Tibial artery (tissue), 4 donors: ENCODE data around the gene COQ4.

Experiments
- DNase-seq, 2 donors: peaks; one replicate each; pipeline ENCODE4 v3.0.0-alpha.2; 2019
- H3K27ac ChIP-seq, 2 donors: fragments of 200-600 bp; sonication (generic) in 1 of 2; 1 replicate in 1 of 2; 2 replicates in 1 of 2; pipeline ENCODE4 v1.5.1; 2018 to 2019; ENCODE audit warnings: mild to moderate bottlenecking in 1 of 2
- H3K27me3 ChIP-seq, 2 donors: fragments of 200-600 bp; sonication (generic) in 1 of 2; one replicate each; pipeline versions ENCODE4 v1.5.1 to v1.6.0; 2016 to 2019
- H3K36me3 ChIP-seq, 3 donors: fragments of 200-600 bp; sonication (generic) in 2 of 3; one replicate each; pipeline ENCODE4 v1.5.1; 2016 to 2019; ENCODE audit warnings: mild to moderate bottlenecking in 2 of 3
- H3K4me1 ChIP-seq, 4 donors: fragments of 200-600 bp; sonication (generic) in 2 of 4; 1 replicate in 3 of 4; 2 replicates in 1 of 4; pipeline ENCODE4 v1.5.1; 2016 to 2019
- H3K4me3 ChIP-seq, 2 donors: fragments of 200-600 bp; sonication (generic) in 1 of 2; 1 replicate in 1 of 2; 2 replicates in 1 of 2; pipeline ENCODE4 v1.5.1; 2018 to 2019; ENCODE audit warnings: mild to moderate bottlenecking in 2 of 2
- H3K9me3 ChIP-seq, 3 donors: fragments of 200-600 bp; sonication (generic) in 1 of 3; one replicate each; pipeline ENCODE4 v1.5.1; 2016 to 2019
- CTCF ChIP-seq, 2 experiments: fragments of 200-600 bp in 1 of 2; fragments of 450-650 bp in 1 of 2; IDR thresholded peaks; one replicate each; pipeline ENCODE4 v1.5.1; 2017 to 2019; ENCODE audit warnings: antibody characterized with exemption in 2 of 2, mild to moderate bottlenecking in 1 of 2, moderate library complexity in 1 of 2
- intact Hi-C: fragments of 100-400 bp; cut with DNase I; formaldehyde crosslinking; loops from one replicate; pipeline ENCODE4 v1.15.0; 2023; ENCODE audit warnings: low total_unique reads

The COQ4 gene

GRCh38 chr9:128296340-128297220 is 26.1 kb upstream of the COQ4 start:
- Histone ChIP-seq H3K9me3 (no peaks in the 10 kb centered on the region), H3K36me3 (no peaks in the 10 kb centered on the region), H3K27ac (no peak overlapping the region), H3K4me3 (no peak overlapping the region), H3K27me3 (no peaks in the 10 kb centered on the region), H3K4me1 (no peaks in the 10 kb centered on the region)
- intact Hi-C loops = no loop called here
- DNase-seq = no peak
- TF ChIP-seq CTCF (IDR thresholded peaks at IDR 0.05) = no peak

- H3K4me1 ChIP-seq = no peaks in the 10 kb centered on the region
- no peaks in the 10 kb centered on the region for H3K9me3 ChIP-seq
- intact Hi-C loops = no loop called here
- H3K36me3 ChIP-seq = no peaks in the 10 kb centered on the region
- no peak overlapping the region for H3K4me3 ChIP-seq
- no peaks in the 10 kb centered on the region for H3K27me3 ChIP-seq
- TF ChIP-seq CTCF (IDR thresholded peaks at IDR 0.05) = no peak
- H3K27ac ChIP-seq = no peak overlapping the region
- no peak for DNase-seq
Observed at GRCh38 chr9:128297221-128297773, 25.3 kb upstream of the COQ4 start.

- Histone ChIP-seq H3K4me1 (no peaks in the 10 kb centered on the region), H3K4me3 (no peak overlapping the region), H3K27ac (no peak overlapping the region), H3K9me3 (no peaks in the 10 kb centered on the region), H3K36me3 (no peaks in the 10 kb centered on the region), H3K27me3 (no peaks in the 10 kb centered on the region)
- TF ChIP-seq CTCF (IDR thresholded peaks at IDR 0.05) = no peak
- no peak for DNase-seq
- intact Hi-C loops = no loop called here
Observed at GRCh38 chr9:128298535-128299482, 23.8 kb upstream of the COQ4 start.

- Histone ChIP-seq H3K27ac (no peak overlapping the region), H3K27me3 (no peaks in the 10 kb centered on the region), H3K9me3 (no peaks in the 10 kb centered on the region), H3K4me3 (no peak overlapping the region), H3K36me3 (peaks cover 4 to 23% (median 17%) of the 10 kb centered on the region in 3 donors), H3K4me1 (peaks cover 0 to 11% (median 0%) of the 10 kb centered on the region in 4 donors)
- intact Hi-C loops = no loop called here
- TF ChIP-seq CTCF (IDR thresholded peaks at IDR 0.05) = no peak
- no peak for DNase-seq
Observed at GRCh38 chr9:128304136-128304970, 18.3 kb upstream of the COQ4 start.

- Histone ChIP-seq H3K36me3 (peaks cover 9 to 29% (median 22%) of the 10 kb centered on the region in 3 donors), H3K4me1 (peaks cover 0 to 11% (median 0%) of the 10 kb centered on the region in 4 donors), H3K27ac (no peak overlapping the region), H3K27me3 (no peaks in the 10 kb centered on the region), H3K4me3 (no peak overlapping the region), H3K9me3 (no peaks in the 10 kb centered on the region)
- no peak for DNase-seq
- intact Hi-C loops = no loop called here
- no peak for TF ChIP-seq CTCF (IDR thresholded peaks at IDR 0.05)
Observed at GRCh38 chr9:128304971-128305288, 17.7 kb upstream of the COQ4 start.
